PFSK-1 (cell line): ENCODE data around the gene TNFRSF4.

Experiments used
- POLR2AphosphoS5 ChIP-seq: IDR thresholded peaks from 2 replicates; pipeline ENCODE4 v1.6.1; 2012; ENCODE audit warnings: low read depth, mild to moderate bottlenecking, control low read depth, low read length, moderate library complexity
- SIN3A ChIP-seq: IDR thresholded peaks from 2 replicates; pipeline ENCODE4 v1.6.1; 2012; ENCODE audit warnings: mild to moderate bottlenecking, low read length, moderate library complexity, borderline replicate concordance; ENCODE audit not compliant: insufficient read depth
- TF ChIP-seq, protein P1 (sequence below), 2 experiments: IDR thresholded peaks; 2 replicates each; pipeline versions ENCODE4 v1.6.1 to v1.8.0; 2011 to 2012; ENCODE audit warnings: low read depth in 2 of 2, low read length in 2 of 2, control low read depth in 1 of 2, inconsistent platforms in 1 of 2, mild to moderate bottlenecking in 1 of 2, moderate library complexity in 1 of 2; ENCODE audit not compliant: insufficient read depth in 1 of 2

DNA sequence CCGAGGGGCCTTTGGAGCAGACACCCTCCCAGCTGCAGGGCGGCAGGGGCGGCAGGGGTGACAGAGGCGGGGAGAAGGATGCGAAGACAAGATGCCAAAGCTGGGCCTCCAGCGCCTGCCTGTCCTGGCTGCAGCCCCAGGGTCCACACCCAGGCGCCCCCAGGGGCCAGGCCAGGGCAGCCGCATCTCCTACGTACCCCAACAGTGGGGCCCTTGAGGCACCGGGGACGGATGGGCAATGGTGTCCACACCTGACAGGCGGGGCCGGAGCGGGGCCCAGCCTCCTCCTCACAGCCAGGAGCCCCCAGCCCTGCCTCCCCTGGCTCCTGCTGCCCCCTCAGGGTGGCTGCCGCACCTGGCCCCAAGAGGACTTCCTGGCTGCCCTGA is 25.3 kb upstream of the TNFRSF4 start:
- TF ChIP-seq, protein P1, sequence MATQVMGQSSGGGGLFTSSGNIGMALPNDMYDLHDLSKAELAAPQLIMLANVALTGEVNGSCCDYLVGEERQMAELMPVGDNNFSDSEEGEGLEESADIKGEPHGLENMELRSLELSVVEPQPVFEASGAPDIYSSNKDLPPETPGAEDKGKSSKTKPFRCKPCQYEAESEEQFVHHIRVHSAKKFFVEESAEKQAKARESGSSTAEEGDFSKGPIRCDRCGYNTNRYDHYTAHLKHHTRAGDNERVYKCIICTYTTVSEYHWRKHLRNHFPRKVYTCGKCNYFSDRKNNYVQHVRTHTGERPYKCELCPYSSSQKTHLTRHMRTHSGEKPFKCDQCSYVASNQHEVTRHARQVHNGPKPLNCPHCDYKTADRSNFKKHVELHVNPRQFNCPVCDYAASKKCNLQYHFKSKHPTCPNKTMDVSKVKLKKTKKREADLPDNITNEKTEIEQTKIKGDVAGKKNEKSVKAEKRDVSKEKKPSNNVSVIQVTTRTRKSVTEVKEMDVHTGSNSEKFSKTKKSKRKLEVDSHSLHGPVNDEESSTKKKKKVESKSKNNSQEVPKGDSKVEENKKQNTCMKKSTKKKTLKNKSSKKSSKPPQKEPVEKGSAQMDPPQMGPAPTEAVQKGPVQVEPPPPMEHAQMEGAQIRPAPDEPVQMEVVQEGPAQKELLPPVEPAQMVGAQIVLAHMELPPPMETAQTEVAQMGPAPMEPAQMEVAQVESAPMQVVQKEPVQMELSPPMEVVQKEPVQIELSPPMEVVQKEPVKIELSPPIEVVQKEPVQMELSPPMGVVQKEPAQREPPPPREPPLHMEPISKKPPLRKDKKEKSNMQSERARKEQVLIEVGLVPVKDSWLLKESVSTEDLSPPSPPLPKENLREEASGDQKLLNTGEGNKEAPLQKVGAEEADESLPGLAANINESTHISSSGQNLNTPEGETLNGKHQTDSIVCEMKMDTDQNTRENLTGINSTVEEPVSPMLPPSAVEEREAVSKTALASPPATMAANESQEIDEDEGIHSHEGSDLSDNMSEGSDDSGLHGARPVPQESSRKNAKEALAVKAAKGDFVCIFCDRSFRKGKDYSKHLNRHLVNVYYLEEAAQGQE (IDR thresholded peaks at IDR 0.05; ENCODE audit: insufficient read depth in 1 of 2, low read depth in 2 of 2, low read length in 2 of 2) = no peak
- TF ChIP-seq POLR2AphosphoS5 (no peak), SIN3A (no peak)
